Cardiac septum (tissue), 1 donor: Measurements from ENCODE around the gene GCKR. TPM values are rescaled to one million over a fixed set of nuclear protein-coding genes. Genes with fewer than 3 reads are reported as not detected.
"Not testable (repeated sequence)": the region's sequence is repeated elsewhere in the genome, so short reads cannot be mapped to it uniquely, and the experiment has no call there.

Source experiments
- DNase-seq: peaks from one replicate; pipeline ENCODE4 v3.0.0-alpha.2; 2020; ENCODE audit warnings: low spot score
- intact Hi-C: fragments of 100-400 bp; cut with DNase I; formaldehyde crosslinking; loops from one replicate; pipeline ENCODE4 v1.14.0; 2022
- total RNA-seq: library from RNA; stranded (reverse); fragmentation: NEBNext Ultra II Directional; extraction: Animal tissue kit (Norgen Biotek cat#: 25700); gene quantifications from one replicate; pipeline ENCODE4 v1.2.1, GENCODE V29; 2021
- donor health status: DM: no; HTN: no; CAD: no.

GCKR gene
- total RNA-seq, 1 donor from 2014 or later = not detected

DNA sequence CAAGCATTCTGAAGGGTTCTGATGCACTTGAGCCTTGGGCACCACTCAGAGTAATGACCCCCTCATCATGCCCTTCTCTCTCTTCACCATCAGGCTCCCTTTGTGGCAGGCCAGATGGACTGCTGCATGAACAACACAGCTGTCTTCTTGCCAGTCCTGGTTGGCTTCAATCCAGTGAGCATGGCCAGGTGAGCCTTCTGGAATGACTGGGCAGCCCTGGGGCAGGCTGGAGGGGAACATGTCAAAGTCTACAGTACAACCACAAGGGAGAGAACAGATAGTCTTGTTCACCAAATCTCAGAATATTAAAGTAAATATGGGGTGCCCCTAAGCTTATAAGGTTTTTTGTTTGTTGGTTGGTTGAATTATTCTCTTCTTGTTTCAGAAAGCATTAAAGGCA, 4.4 kb downstream of the GCKR start:
- DNase-seq = no peak
- intact Hi-C loops = no loop called here

DNA sequence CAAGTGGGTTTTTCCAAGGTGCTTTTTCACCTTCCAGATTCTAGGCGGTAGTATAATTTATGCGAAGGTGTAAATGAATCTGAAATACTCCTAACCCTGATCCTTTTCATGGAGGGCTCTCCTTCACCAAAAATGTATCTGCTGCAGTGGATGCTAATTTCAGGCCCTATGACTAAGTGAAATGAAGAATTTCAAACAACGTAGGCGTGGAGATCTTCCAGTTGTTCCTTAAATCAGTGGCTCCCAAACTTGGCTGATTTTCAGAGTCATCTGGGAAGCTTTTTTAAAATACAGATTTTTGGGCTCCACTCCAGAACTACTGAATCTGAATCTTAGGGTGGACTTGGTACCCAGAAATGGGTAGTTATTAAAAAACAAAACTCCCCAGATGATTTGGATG, 5.5 kb downstream of the GCKR start:
- intact Hi-C loops = no loop called here
- DNase-seq = no peak

- intact Hi-C loops = no loop called here
- DNase-seq = no peak
Measured at GRCh38 chr2:27506587-27506986, 9.9 kb downstream of the GCKR start.

- no peak for DNase-seq
- intact Hi-C loops = no loop called here
Measured at GRCh38 chr2:27507293-27507692, 10.7 kb downstream of the GCKR start.

DNA sequence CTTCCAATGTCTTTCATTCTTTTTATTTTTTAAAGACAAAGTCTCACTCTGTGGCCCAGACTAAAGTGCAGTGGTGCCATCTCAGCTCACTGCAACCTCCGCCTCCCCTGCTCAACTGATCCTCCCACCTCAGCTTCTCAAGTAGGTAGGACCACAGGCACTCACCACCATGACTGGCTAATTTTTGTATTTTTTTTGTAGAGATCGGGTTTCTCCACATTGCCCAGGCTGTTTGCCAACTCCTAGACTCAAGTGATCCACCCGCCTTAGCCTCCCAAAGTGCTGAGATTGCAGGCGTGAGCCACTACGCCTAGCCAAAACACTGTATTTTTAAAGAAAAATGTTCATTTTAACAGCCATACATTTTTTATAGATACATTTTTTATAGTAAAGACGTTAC, 12.7 kb downstream of the GCKR start:
- DNase-seq = no peak
- intact Hi-C loops = no loop called here

- no peak for DNase-seq
- intact Hi-C loops = no loop called here
Measured at GRCh38 chr2:27518113-27518781, 21.6 kb downstream of the GCKR start.

GRCh38 chr2:27518782-27519113, 22.1 kb downstream of the GCKR start:
- no peak for DNase-seq
- intact Hi-C loops = no loop called here

DNA sequence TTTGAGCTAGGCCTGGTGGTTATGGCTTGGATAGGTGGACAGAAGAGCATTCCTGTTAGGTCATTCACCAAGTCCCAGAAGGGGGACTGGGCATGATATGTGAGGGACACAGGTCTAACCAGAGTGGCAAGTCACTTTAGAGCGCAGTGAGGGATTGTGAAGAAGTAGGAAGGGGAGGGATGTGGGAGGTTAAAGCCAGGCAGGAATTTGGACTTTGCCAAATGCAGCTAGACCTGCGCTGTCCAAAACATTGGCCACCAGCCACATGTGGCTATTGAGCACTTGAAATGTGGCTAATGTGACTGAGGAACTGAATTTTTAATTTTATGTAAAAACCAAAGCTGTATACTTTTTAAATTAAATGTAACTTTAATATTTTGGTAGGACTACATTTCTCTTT, 23.7 kb downstream of the GCKR start:
- intact Hi-C loops = no loop called here
- DNase-seq = no peak

DNA sequence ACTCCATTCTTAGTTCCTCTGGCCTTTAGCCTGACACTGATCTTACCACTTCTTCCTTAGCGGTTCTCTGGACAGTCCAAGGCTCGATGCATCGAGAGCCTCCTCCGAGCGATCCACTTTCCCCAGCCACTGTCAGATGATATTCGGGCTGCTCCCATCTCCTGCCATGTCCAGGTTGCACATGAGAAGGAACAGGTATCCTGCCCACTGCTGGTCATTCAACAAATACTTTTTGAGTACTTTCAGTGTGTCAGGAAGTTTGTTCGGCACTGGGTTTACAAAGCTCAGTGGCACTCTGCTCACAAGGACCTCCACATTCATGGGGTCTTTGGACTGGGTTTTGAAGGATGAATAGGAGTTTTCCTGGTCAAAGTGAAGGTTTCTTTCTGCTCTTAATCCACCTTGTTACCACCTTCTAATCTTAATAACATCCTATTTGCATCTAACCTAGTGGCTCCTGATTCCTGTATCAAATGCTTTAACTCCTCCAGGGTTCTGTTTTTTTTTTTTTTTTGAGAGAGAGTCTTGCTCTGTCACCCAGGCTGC, 25.8 kb downstream of the GCKR start:
- intact Hi-C loops = no loop called here
- DNase-seq = no peak

DNA sequence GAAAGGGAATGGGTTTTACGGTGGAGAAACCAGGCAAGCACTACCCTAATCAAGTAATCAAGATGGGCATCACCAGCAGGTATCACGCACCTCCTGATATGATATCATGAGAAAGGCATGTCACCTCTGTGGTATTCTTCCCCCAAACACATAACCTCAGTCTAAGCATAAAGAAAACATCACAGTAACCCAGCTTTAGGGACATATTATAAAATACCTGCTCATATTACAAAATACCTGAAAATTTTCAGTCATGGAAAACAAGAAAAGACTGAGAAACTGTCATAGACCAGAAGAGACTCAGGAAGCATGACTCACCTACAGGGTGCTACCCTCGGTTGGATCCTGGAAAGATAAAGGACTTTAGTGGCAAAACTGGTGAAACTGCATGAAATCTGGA, 30.5 kb downstream of the GCKR start:
- intact Hi-C loops = no loop called here

GRCh38 chr2:27531983-27532382, 35.3 kb downstream of the GCKR start:
- no peak for DNase-seq
- intact Hi-C loops = no loop called here

More for the DNA sequence above, 30.5 kb downstream of the GCKR start:
- no peak for DNase-seq

- intact Hi-C loops = no loop called here
- DNase-seq = no peak
Measured at GRCh38 chr2:27537287-27537686, 40.6 kb downstream of the GCKR start.

DNA sequence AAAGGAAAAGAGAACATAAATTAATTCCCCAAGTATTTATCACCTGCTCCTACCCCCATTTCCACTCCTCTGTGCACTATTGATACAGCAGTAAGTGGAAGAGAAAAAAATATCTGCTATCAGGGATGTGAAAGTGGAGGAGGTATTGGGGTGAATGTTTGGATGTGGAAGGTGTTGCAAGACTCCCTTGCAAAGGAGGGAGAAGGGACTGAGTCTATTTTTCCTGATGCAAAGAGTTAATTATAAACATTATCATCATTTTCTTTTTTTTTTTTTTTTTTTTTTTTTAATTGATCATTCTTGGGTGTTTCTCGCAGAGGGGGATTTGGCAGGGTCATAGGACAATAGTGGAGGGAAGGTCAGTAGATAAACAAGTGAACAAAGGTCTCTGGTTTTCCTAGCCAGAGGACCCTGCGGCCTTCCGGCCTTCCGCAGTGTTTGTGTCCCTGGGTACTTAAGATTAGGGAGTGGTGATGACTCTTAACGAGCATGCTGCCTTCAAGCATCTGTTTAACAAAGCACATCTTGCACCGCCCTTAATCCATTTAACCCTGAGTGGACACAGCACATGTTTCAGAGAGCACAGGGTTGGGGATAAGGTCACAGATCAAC, 42.3 kb downstream of the GCKR start:
- intact Hi-C loops, DNase-seq: not testable (repeated sequence)

GRCh38 chr2:27539649-27540048, 43.0 kb downstream of the GCKR start:
- intact Hi-C loops, DNase-seq: not testable (repeated sequence)

- DNase-seq = no peak
- intact Hi-C loops = no loop called here
Measured at GRCh38 chr2:27544143-27544821, 47.6 kb downstream of the GCKR start.

- intact Hi-C loops = no loop called here
- DNase-seq = no peak
Measured at GRCh38 chr2:27545348-27546141, 48.9 kb downstream of the GCKR start.

- no peak for DNase-seq
- intact Hi-C loops = no loop called here
Measured at GRCh38 chr2:27549303-27549702, 52.7 kb downstream of the GCKR start.

GRCh38 chr2:27551514-27551913, 54.9 kb downstream of the GCKR start:
- intact Hi-C loops = no loop called here
- DNase-seq = no peak

DNA sequence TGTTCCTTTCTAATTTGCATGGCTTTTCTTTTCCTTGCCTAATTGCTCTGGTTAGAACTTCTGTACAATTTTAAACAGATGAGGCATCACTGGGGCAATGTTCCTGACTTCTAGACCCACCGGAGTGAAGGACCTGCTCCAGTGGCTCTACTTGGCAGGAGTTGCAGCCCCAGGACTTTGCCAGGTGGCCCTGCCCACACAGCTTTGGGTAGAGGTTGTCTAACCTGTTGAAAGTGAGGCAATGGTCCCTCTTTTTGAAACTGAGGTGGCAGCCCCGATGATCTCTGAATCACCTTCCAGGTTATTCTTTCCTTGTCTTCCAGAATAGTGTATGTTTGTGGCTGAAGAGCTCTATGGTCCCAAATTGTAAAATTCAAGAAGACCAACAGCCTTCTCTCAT, 56.3 kb downstream of the GCKR start:
- intact Hi-C loops = no loop called here
- no peak for DNase-seq

GRCh38 chr2:27554451-27554850, 57.8 kb downstream of the GCKR start:
- intact Hi-C loops, DNase-seq: not testable (repeated sequence)
